Adrenal gland (tissue), 5 donors: ENCODE results near the gene RALGAPA1.

Source experiments
- POLR2A ChIP-seq, 2 donors: fragments of 450-650 bp; IDR thresholded peaks; one replicate each; pipeline ENCODE4 v1.6.1; 2017; ENCODE audit warnings: antibody characterized with exemption in 2 of 2, mild to moderate bottlenecking in 2 of 2, moderate library complexity in 1 of 2
- TF ChIP-seq, protein P1 (sequence below), 6 experiments: fragments of 450-650 bp in 4 of 6; fragments of 200-600 bp in 2 of 6; sonication (generic) in 1 of 6; IDR thresholded peaks; 1 replicate in 5 of 6; 2 replicates in 1 of 6; pipeline versions ENCODE4 v1.5.1 to v1.8.0; 2016 to 2021; ENCODE audit warnings: antibody characterized with exemption in 6 of 6, mild to moderate bottlenecking in 2 of 6, moderate library complexity in 1 of 6
- donor health status: DM: no; HTN: no; CAD: no.

DNA sequence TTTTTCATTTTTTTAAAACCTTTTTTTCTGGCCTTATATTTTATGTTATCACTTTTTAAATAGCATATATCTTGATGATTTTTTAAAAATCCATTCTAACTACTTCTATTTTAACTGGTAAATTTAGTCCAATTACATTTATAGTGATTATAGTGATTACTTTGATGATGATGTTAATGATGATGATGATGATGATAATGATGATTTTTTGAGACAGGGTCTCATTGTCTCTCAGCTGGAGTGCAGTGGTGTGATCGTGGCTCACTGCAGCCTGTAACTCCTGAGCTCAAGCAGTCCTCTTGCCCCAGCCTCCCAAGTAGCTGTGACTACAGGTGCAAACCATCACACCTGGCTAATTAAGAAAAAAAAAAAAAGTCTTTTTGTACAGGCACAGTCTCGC is 44.1 kb upstream of the RALGAPA1 start:
- no peak for TF ChIP-seq POLR2A (IDR thresholded peaks at IDR 0.05)
- TF ChIP-seq, protein P1, sequence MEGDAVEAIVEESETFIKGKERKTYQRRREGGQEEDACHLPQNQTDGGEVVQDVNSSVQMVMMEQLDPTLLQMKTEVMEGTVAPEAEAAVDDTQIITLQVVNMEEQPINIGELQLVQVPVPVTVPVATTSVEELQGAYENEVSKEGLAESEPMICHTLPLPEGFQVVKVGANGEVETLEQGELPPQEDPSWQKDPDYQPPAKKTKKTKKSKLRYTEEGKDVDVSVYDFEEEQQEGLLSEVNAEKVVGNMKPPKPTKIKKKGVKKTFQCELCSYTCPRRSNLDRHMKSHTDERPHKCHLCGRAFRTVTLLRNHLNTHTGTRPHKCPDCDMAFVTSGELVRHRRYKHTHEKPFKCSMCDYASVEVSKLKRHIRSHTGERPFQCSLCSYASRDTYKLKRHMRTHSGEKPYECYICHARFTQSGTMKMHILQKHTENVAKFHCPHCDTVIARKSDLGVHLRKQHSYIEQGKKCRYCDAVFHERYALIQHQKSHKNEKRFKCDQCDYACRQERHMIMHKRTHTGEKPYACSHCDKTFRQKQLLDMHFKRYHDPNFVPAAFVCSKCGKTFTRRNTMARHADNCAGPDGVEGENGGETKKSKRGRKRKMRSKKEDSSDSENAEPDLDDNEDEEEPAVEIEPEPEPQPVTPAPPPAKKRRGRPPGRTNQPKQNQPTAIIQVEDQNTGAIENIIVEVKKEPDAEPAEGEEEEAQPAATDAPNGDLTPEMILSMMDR (IDR thresholded peaks at IDR 0.05) = no peak
